ENCODE measurements around the gene PTGES3L.

Gene PTGES3L

GRCh38 chr17:43020030-43020621 lies 40.2 kb upstream of the PTGES3L start:
- Histone ChIP-seq H3K4me1 (ENCODE audit: control insufficient read depth, insufficient read depth, low read length) (peaks cover 42% of the 10 kb centered on the region), H3K36me3 (ENCODE audit: control insufficient read depth, insufficient read depth, low read length) (no peaks in the 10 kb centered on the region), H3K27me3 (ENCODE audit: control insufficient read depth, insufficient read depth, low read length) (no peaks in the 10 kb centered on the region), H3K4me3 (ENCODE audit: low read length) (no peak overlapping the region), H3K9ac (ENCODE audit: low read length) (peak overlapping the region; percentile 4), H3K9me3 (ENCODE audit: control insufficient read depth, low read length) (no peaks in the 10 kb centered on the region)

- no peaks in the 10 kb centered on the region for H3K9me3 ChIP-seq (ENCODE audit: control insufficient read depth, low read length)
- peaks cover 45% of the 10 kb centered on the region for H3K4me1 ChIP-seq (ENCODE audit: control insufficient read depth, insufficient read depth, low read length)
- no peak overlapping the region for H3K4me3 ChIP-seq (ENCODE audit: low read length)
- H3K9ac ChIP-seq (ENCODE audit: low read length): peak overlapping the region; percentile 4
- no peaks in the 10 kb centered on the region for H3K36me3 ChIP-seq (ENCODE audit: control insufficient read depth, insufficient read depth, low read length)
- H3K27me3 ChIP-seq (ENCODE audit: control insufficient read depth, insufficient read depth, low read length): no peaks in the 10 kb centered on the region
Observed at GRCh38 chr17:43019418-43019817, 39.5 kb upstream of the PTGES3L start.

- Histone ChIP-seq H3K27me3 (ENCODE audit: control insufficient read depth, insufficient read depth, low read length) (no peaks in the 10 kb centered on the region), H3K9me3 (ENCODE audit: control insufficient read depth, low read length) (no peaks in the 10 kb centered on the region), H3K4me1 (ENCODE audit: control insufficient read depth, insufficient read depth, low read length) (peaks cover 47% of the 10 kb centered on the region), H3K36me3 (ENCODE audit: control insufficient read depth, insufficient read depth, low read length) (no peaks in the 10 kb centered on the region), H3K4me3 (ENCODE audit: low read length) (no peak overlapping the region), H3K9ac (ENCODE audit: low read length) (no peak overlapping the region)
Observed at GRCh38 chr17:43018932-43019331, 39.1 kb upstream of the PTGES3L start.

GRCh38 chr17:43018008-43018853 lies 38.4 kb upstream of the PTGES3L start:
- Histone ChIP-seq H3K9me3 (ENCODE audit: control insufficient read depth, low read length) (no peaks in the 10 kb centered on the region), H3K9ac (ENCODE audit: low read length) (no peak overlapping the region), H3K27me3 (ENCODE audit: control insufficient read depth, insufficient read depth, low read length) (no peaks in the 10 kb centered on the region), H3K4me1 (ENCODE audit: control insufficient read depth, insufficient read depth, low read length) (peaks cover 47% of the 10 kb centered on the region), H3K36me3 (ENCODE audit: control insufficient read depth, insufficient read depth, low read length) (no peaks in the 10 kb centered on the region), H3K4me3 (ENCODE audit: low read length) (no peak overlapping the region)

GRCh38 chr17:43016216-43016615 lies 36.3 kb upstream of the PTGES3L start:
- H3K4me1 ChIP-seq (ENCODE audit: control insufficient read depth, insufficient read depth, low read length): peaks cover 49% of the 10 kb centered on the region
- H3K4me3 ChIP-seq (ENCODE audit: low read length): no peak overlapping the region
- no peak overlapping the region for H3K9ac ChIP-seq (ENCODE audit: low read length)
- no peaks in the 10 kb centered on the region for H3K27me3 ChIP-seq (ENCODE audit: control insufficient read depth, insufficient read depth, low read length)
- H3K36me3 ChIP-seq (ENCODE audit: control insufficient read depth, insufficient read depth, low read length): no peaks in the 10 kb centered on the region
- no peaks in the 10 kb centered on the region for H3K9me3 ChIP-seq (ENCODE audit: control insufficient read depth, low read length)

- peaks cover 48% of the 10 kb centered on the region for H3K4me1 ChIP-seq (ENCODE audit: control insufficient read depth, insufficient read depth, low read length)
- H3K9ac ChIP-seq (ENCODE audit: low read length): no peak overlapping the region
- H3K27me3 ChIP-seq (ENCODE audit: control insufficient read depth, insufficient read depth, low read length): no peaks in the 10 kb centered on the region
- H3K36me3 ChIP-seq (ENCODE audit: control insufficient read depth, insufficient read depth, low read length): no peaks in the 10 kb centered on the region
- no peak overlapping the region for H3K4me3 ChIP-seq (ENCODE audit: low read length)
- no peaks in the 10 kb centered on the region for H3K9me3 ChIP-seq (ENCODE audit: control insufficient read depth, low read length)
Observed at GRCh38 chr17:43015579-43015978, 35.7 kb upstream of the PTGES3L start.

- H3K36me3 ChIP-seq (ENCODE audit: control insufficient read depth, insufficient read depth, low read length): no peaks in the 10 kb centered on the region
- no peak overlapping the region for H3K9ac ChIP-seq (ENCODE audit: low read length)
- H3K4me3 ChIP-seq (ENCODE audit: low read length): no peak overlapping the region
- no peaks in the 10 kb centered on the region for H3K9me3 ChIP-seq (ENCODE audit: control insufficient read depth, low read length)
- H3K4me1 ChIP-seq (ENCODE audit: control insufficient read depth, insufficient read depth, low read length): peaks cover 48% of the 10 kb centered on the region
- no peaks in the 10 kb centered on the region for H3K27me3 ChIP-seq (ENCODE audit: control insufficient read depth, insufficient read depth, low read length)
Observed at GRCh38 chr17:43014649-43015542, 35.0 kb upstream of the PTGES3L start.

GRCh38 chr17:43014020-43014648 lies 34.3 kb upstream of the PTGES3L start:
- Histone ChIP-seq H3K36me3 (ENCODE audit: control insufficient read depth, insufficient read depth, low read length) (no peaks in the 10 kb centered on the region), H3K9ac (ENCODE audit: low read length) (no peak overlapping the region), H3K9me3 (ENCODE audit: control insufficient read depth, low read length) (no peaks in the 10 kb centered on the region), H3K27me3 (ENCODE audit: control insufficient read depth, insufficient read depth, low read length) (no peaks in the 10 kb centered on the region), H3K4me3 (ENCODE audit: low read length) (no peak overlapping the region), H3K4me1 (ENCODE audit: control insufficient read depth, insufficient read depth, low read length) (peaks cover 42% of the 10 kb centered on the region)

GRCh38 chr17:43013296-43013695 lies 33.4 kb upstream of the PTGES3L start:
- H3K9ac ChIP-seq (ENCODE audit: low read length): no peak overlapping the region
- H3K9me3 ChIP-seq (ENCODE audit: control insufficient read depth, low read length): no peaks in the 10 kb centered on the region
- no peaks in the 10 kb centered on the region for H3K36me3 ChIP-seq (ENCODE audit: control insufficient read depth, insufficient read depth, low read length)
- no peaks in the 10 kb centered on the region for H3K27me3 ChIP-seq (ENCODE audit: control insufficient read depth, insufficient read depth, low read length)
- peaks cover 37% of the 10 kb centered on the region for H3K4me1 ChIP-seq (ENCODE audit: control insufficient read depth, insufficient read depth, low read length)
- no peak overlapping the region for H3K4me3 ChIP-seq (ENCODE audit: low read length)

GRCh38 chr17:43011728-43012472 lies 32.0 kb upstream of the PTGES3L start:
- H3K9me3 ChIP-seq (ENCODE audit: control insufficient read depth, low read length): no peaks in the 10 kb centered on the region
- peaks cover 40% of the 10 kb centered on the region for H3K4me1 ChIP-seq (ENCODE audit: control insufficient read depth, insufficient read depth, low read length)
- no peak overlapping the region for H3K4me3 ChIP-seq (ENCODE audit: low read length)
- H3K9ac ChIP-seq (ENCODE audit: low read length): peak overlapping the region; percentile 39
- H3K36me3 ChIP-seq (ENCODE audit: control insufficient read depth, insufficient read depth, low read length): no peaks in the 10 kb centered on the region
- H3K27me3 ChIP-seq (ENCODE audit: control insufficient read depth, insufficient read depth, low read length): no peaks in the 10 kb centered on the region

- H3K9ac ChIP-seq (ENCODE audit: low read length): no peak overlapping the region
- peaks cover 40% of the 10 kb centered on the region for H3K4me1 ChIP-seq (ENCODE audit: control insufficient read depth, insufficient read depth, low read length)
Observed at GRCh38 chr17:43010667-43011308, 30.9 kb upstream of the PTGES3L start.

More at GRCh38 chr17:43010667-43011308, 30.9 kb upstream of the PTGES3L start:
- no peaks in the 10 kb centered on the region for H3K27me3 ChIP-seq (ENCODE audit: control insufficient read depth, insufficient read depth, low read length)
- H3K9me3 ChIP-seq (ENCODE audit: control insufficient read depth, low read length): no peaks in the 10 kb centered on the region
- H3K36me3 ChIP-seq (ENCODE audit: control insufficient read depth, insufficient read depth, low read length): no peaks in the 10 kb centered on the region
- no peak overlapping the region for H3K4me3 ChIP-seq (ENCODE audit: low read length)

Data from mucosa of stomach (tissue), 1 donor.